OCI-LY3 (cell line): Measurements from ENCODE around the gene PRR14.

ENCODE experiments used
- H2AFZ ChIP-seq: fragments of 200-600, 300-600 bp; shearing (Covaris generic); 2 replicates; pipeline ENCODE4 v1.6.0; 2014; ENCODE audit warnings: antibody characterized with exemption, low read depth, low read length
- H3K27ac ChIP-seq: fragments of 200-600, 300-600 bp; sonication (generic); 2 replicates; pipeline ENCODE4 v1.5.1; 2014; ENCODE audit warnings: mild to moderate bottlenecking, low read length, moderate library complexity, mixed read lengths
- H3K27me3 ChIP-seq: fragments of 200-600, 300-600 bp; sonication (generic); 2 replicates; pipeline ENCODE4 v1.6.1; 2014; ENCODE audit warnings: low read depth, low read length, mixed read lengths
- H3K36me3 ChIP-seq: fragments of 200-600, 300-600 bp; sonication (generic); replicated peaks from 2 replicates; pipeline ENCODE3; 2014; ENCODE audit warnings: low read depth, low read length, mixed read lengths
- H3K4me1 ChIP-seq: fragments of 300-600, 200-600 bp; sonication (generic); 2 replicates; pipeline ENCODE4 v1.6.1; 2014; ENCODE audit warnings: low read length, mixed read lengths
- H3K4me2 ChIP-seq: fragments of 200-600, 300-600 bp; sonication (generic); 2 replicates; pipeline ENCODE4 v1.6.1; 2014; ENCODE audit warnings: low read length, mixed read lengths
- H3K4me3 ChIP-seq: fragments of 300-600, 200-600 bp; sonication (generic); 2 replicates; pipeline ENCODE4 v1.5.1; 2014; ENCODE audit warnings: antibody characterized with exemption, mild to moderate bottlenecking, low read length, moderate library complexity
- H3K79me2 ChIP-seq: fragments of 300-600, 200-600 bp; shearing (Covaris generic); 2 replicates; pipeline ENCODE4 v1.6.1; 2014; ENCODE audit warnings: mild to moderate bottlenecking, low read length, mixed read lengths
- H3K9ac ChIP-seq: fragments of 300-600, 200-600 bp; shearing (Covaris generic); 2 replicates; pipeline ENCODE4 v1.6.0; 2014; ENCODE audit warnings: mild to moderate bottlenecking, low read length, moderate library complexity
- H3K9me3 ChIP-seq: fragments of 200-600, 300-600 bp; shearing (Covaris generic); 2 replicates; pipeline ENCODE4 v1.6.1; 2014; ENCODE audit warnings: low read length, mixed read lengths; ENCODE audit not compliant: insufficient read depth
- H4K20me1 ChIP-seq: fragments of 200-600, 300-600 bp; sonication (generic); 2 replicates; pipeline ENCODE4 v1.6.1; 2016; ENCODE audit warnings: low read length, mixed read lengths; ENCODE audit not compliant: insufficient read depth
- CTCF ChIP-seq: fragments of 200-600, 300-600 bp; sonication (generic); IDR thresholded peaks from 2 replicates; pipeline ENCODE4 v1.5.1; 2014; ENCODE audit warnings: antibody characterized with exemption, low read length, low read depth
- EZH2phosphoT487 ChIP-seq: fragments of 200-600 bp; shearing (Covaris generic); IDR thresholded peaks from 2 replicates; pipeline ENCODE4 v1.6.1; 2018; ENCODE audit warnings: antibody characterized with exemption, mixed run types, low read depth

PRR14 gene

DNA sequence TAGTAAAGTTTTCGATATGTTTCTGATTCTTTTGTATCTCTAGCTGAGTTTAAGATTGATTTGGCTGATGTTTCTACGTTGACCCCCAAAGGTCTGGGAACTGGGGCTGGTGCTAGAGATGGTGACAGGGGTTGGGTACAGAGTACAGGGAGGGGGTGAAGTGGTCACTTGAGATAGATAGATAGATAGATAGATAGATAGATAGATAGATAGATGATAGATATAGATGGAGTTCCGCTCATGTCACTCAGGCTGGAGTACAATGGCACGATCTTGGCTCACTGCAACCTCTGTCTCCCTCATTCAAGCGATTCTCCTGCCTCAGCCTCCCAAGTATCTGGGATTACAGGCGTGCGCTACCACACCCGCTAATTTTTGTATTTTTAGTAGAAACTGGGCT lies 5.6 kb downstream of the PRR14 start:
- H3K4me2 ChIP-seq = no peak overlapping the region
- TF ChIP-seq CTCF = no peak
- no peak for TF ChIP-seq EZH2phosphoT487
- H3K27me3 ChIP-seq = no peaks in the 10 kb centered on the region
- peaks cover 40% of the 10 kb centered on the region for H3K79me2 ChIP-seq
- H3K9me3 ChIP-seq = no peaks in the 10 kb centered on the region
- peaks cover 24% of the 10 kb centered on the region for H3K4me1 ChIP-seq
- H3K4me3 ChIP-seq = no peak overlapping the region
- no peak overlapping the region for H2AFZ ChIP-seq
- H3K36me3 ChIP-seq = peaks cover 36% of the 10 kb centered on the region
- no peak overlapping the region for H3K27ac ChIP-seq
- H3K9ac ChIP-seq = no peak overlapping the region
- no peaks in the 10 kb centered on the region for H4K20me1 ChIP-seq

DNA sequence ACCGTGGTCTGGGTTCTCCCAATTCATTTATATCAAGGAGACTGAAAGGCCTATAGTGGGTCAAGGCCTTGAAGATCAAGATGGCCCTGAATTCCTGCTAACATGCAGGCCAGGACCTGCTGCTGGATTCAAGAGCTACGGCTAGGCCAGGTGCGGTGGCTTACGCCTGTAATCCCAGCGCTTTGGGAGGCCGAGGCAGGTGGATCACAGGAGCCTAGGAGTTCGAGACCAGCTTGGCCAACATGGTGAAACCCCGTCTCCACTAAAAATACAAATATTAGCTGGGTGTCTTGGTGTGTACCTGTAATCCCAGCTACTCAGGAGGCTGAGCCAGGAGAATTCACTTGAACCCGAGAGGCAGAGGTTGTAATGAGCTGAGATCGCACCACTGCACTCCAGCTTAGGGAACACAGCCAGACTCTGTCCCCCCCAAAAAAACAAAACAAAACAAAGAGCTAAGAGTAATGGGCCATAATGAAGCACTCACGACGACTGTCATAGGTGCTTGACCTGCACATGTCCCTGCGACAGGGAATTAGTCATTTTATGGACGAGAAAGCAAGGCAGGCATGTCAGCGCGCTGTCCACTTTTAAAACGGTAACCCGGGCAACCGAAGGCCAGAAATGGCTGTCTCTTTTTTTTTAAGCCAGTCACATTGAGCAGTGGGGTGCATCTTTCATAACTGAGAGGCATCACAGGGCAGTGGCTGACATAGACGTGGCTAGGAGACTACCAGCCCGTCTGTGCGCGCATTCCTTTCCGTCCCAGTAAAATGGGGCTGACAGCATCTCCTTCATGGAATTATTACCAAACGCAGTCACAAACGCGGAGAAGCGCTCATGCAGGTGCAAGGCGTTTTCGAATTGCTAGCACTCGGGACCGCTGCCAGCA lies 6.5 kb downstream of the PRR14 start:
- peak overlapping the region; percentile 75 for H3K27ac ChIP-seq
- TF ChIP-seq EZH2phosphoT487 (no peak), CTCF (no peak)
- no peaks in the 10 kb centered on the region for H3K27me3 ChIP-seq
- peaks cover 42% of the 10 kb centered on the region for H3K79me2 ChIP-seq
- H3K4me1 ChIP-seq = peaks cover 29% of the 10 kb centered on the region
- peak overlapping the region; percentile 74 for H3K9ac ChIP-seq
- peak overlapping the region; percentile 84 for H3K4me2 ChIP-seq
- peaks cover 44% of the 10 kb centered on the region for H3K36me3 ChIP-seq
- no peaks in the 10 kb centered on the region for H3K9me3 ChIP-seq
- H3K4me3 ChIP-seq = peak overlapping the region; percentile 78
- peaks cover 7% of the 10 kb centered on the region for H4K20me1 ChIP-seq
- no peak overlapping the region for H2AFZ ChIP-seq

DNA sequence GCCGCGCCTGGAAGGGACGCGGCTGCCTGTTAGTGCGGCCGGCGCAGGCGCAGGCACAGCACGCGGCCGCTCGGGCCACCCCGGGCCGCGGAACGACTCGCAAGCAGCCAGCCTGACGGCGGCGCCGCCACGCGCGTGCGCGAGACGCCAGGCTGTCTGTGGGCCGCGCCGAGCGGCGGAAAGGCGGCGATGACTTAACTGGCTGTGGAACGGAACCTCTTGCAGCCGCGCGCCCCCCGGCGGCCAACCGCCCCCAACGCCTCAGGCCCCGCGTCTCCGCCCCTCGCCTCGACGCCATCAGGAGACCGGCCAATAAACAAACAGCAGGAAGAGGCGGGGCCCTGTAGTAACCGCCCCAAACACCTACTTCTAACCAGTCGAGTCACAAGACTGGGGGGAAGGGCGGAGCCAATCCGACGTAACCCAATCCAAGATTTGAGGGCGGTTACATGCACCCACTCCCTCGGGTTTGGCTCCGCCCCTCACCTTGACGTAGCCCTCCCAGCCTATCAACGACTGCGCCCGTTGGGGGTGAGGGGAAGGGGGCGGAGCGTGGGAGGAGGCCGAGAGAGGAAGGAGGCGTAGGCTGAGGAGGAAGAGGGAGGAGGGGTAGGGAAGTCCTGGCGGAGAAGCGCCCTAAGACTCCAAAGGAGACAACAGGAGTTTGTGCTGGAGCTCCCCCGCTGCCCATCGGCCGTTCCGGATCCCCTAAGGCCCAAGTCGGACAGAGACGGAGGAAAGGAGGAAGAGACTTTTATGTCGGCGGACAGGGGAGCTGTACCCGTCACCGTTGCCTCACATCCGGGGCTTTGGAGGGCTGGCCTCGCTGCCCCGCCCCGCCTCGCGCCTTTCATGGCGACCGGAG lies 7.3 kb downstream of the PRR14 start, which contains the start of gene FBRS:
Gene FBRS (plus strand): TSS at position 566 of the 865 bp plus-strand sequence. CDS start 1,088 bp downstream, outside the sequence.
- Histone ChIP-seq H3K4me2 (peak within 1 kb of the TSS; percentile 97), H2AFZ (peak within 1 kb of the TSS; percentile 62; the same call in 1 of the 2 replicates), H3K27me3 (no peaks in the 10 kb centered on the region), H3K27ac (peak within 1 kb of the TSS; percentile 98), H3K9me3 (no peaks in the 10 kb centered on the region), H3K4me3 (peak within 1 kb of the TSS; percentile 86), H3K79me2 (peaks cover 42% of the 10 kb centered on the region), H3K4me1 (peaks cover 29% of the 10 kb centered on the region), H4K20me1 (peaks cover 16% of the 10 kb centered on the region), H3K9ac (peak within 1 kb of the TSS; percentile 98), H3K36me3 (peaks cover 46% of the 10 kb centered on the region)
- TF ChIP-seq CTCF = peak; percentile 83
- no peak for TF ChIP-seq EZH2phosphoT487
